Neural progenitor cell (in vitro differentiated cells): ENCODE data around the gene LHX4. TPM values are rescaled to one million over a fixed set of nuclear protein-coding genes. Genes with fewer than 3 reads are reported as not detected.

ENCODE experiments used
- DNase-seq: peaks from one replicate; pipeline ENCODE4 v3.0.0-alpha.2; 2016; ENCODE audit warnings: low spot score
- H2AFZ ChIP-seq: fragments of 200-600 bp; sonication (generic); replicated peaks from 2 replicates; pipeline ENCODE4 v1.6.1; 2016; ENCODE audit warnings: antibody characterized with exemption
- H3F3A ChIP-seq: fragments of 200-600 bp; sonication (generic); 2 replicates; pipeline ENCODE4 v1.6.1; 2016; ENCODE audit warnings: antibody characterized with exemption, low read depth
- H3K27ac ChIP-seq: fragments of 200-600 bp; sonication (generic); 2 replicates; pipeline ENCODE4 v1.5.1; 2016; ENCODE audit warnings: mild to moderate bottlenecking
- H3K27me3 ChIP-seq: fragments of 200-600 bp; sonication (generic); 2 replicates; pipeline ENCODE4 v1.6.1; 2016; ENCODE audit warnings: mild to moderate bottlenecking, moderate library complexity
- H3K36me3 ChIP-seq: fragments of 200-600 bp; sonication (generic); 2 replicates; pipeline ENCODE4 v1.5.1; 2016
- H3K4me1 ChIP-seq: fragments of 200-600 bp; sonication (generic); 2 replicates; pipeline ENCODE4 v1.6.1; 2016; ENCODE audit warnings: mixed run types
- H3K4me2 ChIP-seq: fragments of 200-600 bp; sonication (generic); 2 replicates; pipeline ENCODE4 v1.6.1; 2016
- H3K4me3 ChIP-seq: fragments of 200-600 bp; sonication (generic); 2 replicates; pipeline ENCODE4 v1.5.1; 2016
- H3K79me2 ChIP-seq: fragments of 200-600 bp; sonication (generic); 2 replicates; pipeline ENCODE4 v1.6.1; 2016; ENCODE audit warnings: low read depth
- H3K9ac ChIP-seq: fragments of 200-600 bp; sonication (generic); 2 replicates; pipeline ENCODE4 v1.6.1; 2016
- H3K9me3 ChIP-seq: fragments of 200-600 bp; sonication (generic); 2 replicates; pipeline ENCODE4 v1.5.1; 2016; ENCODE audit warnings: low read depth
- H4K20me1 ChIP-seq: fragments of 200-600 bp; sonication (generic); 2 replicates; pipeline ENCODE4 v1.6.1; 2016; ENCODE audit warnings: low read depth
- H3K27ac Mint-ChIP-seq: 3 replicates; pipeline ENCODE4 v1.8.0; 2021; ENCODE audit warnings: mixed read lengths
- H3K27me3 Mint-ChIP-seq: 2 replicates; pipeline ENCODE4 v1.8.0; 2022; ENCODE audit warnings: low read depth, mild to moderate bottlenecking, inconsistent platforms, moderate library complexity, mixed read lengths; ENCODE audit not compliant: insufficient read depth
- H3K36me3 Mint-ChIP-seq: 3 replicates; pipeline ENCODE4 v1.8.0; 2021; ENCODE audit warnings: mixed read lengths
- H3K4me1 Mint-ChIP-seq: 3 replicates; pipeline ENCODE4 v1.8.0; 2021; ENCODE audit warnings: mixed read lengths
- H3K4me3 Mint-ChIP-seq: 3 replicates; pipeline ENCODE4 v1.8.0; 2021; ENCODE audit warnings: mild to moderate bottlenecking, moderate library complexity, mixed read lengths
- H3K9me3 Mint-ChIP-seq: 3 replicates; pipeline ENCODE4 v1.8.0; 2020; ENCODE audit warnings: mixed read lengths
- CTCF ChIP-seq: fragments of 200-600 bp; sonication (generic); IDR thresholded peaks from 2 replicates; pipeline ENCODE4 v1.5.1; 2017; ENCODE audit warnings: antibody characterized with exemption, mild to moderate bottlenecking
- EZH2 ChIP-seq: fragments of 200-600 bp; sonication (generic); IDR thresholded peaks from 2 replicates; pipeline ENCODE4 v1.6.1; 2017; ENCODE audit warnings: antibody characterized with exemption, mild to moderate bottlenecking, moderate library complexity
- EZH2phosphoT487 ChIP-seq: fragments of 200-600 bp; sonication (generic); IDR thresholded peaks from 2 replicates; pipeline ENCODE4 v1.6.1; 2017; ENCODE audit warnings: antibody characterized with exemption
- total RNA-seq: library from RNA; depleted of rRNA; stranded (reverse); fragments of >200 nt; gene quantifications from 2 replicates; pipeline ENCODE4 v1.2.3, GENCODE V29; 2015; ENCODE audit warnings: low replicate concordance

LHX4 gene
- total RNA-seq, 1 donor from 2014 or later = not detected

- no peak for DNase-seq
- no peak overlapping the region for H3K27ac ChIP-seq
- H3K4me3 ChIP-seq = no peak overlapping the region
These were observed 47.3 kb upstream of the LHX4 start for GRCh38 chr1:180182643-180183311.

GRCh38 chr1:180183426-180183825 lies 46.6 kb upstream of the LHX4 start:
- Mint-ChIP-seq H3K9me3 (no peaks in the 10 kb centered on the region), H3K27ac (no peak overlapping the region), H3K4me3 (no peak overlapping the region), H3K27me3 (peaks cover 2% of the 10 kb centered on the region), H3K36me3 (peaks cover 2% of the 10 kb centered on the region), H3K4me1 (no peaks in the 10 kb centered on the region)
- peaks cover 1% of the 10 kb centered on the region for H3F3A ChIP-seq
- no peaks in the 10 kb centered on the region for H3K79me2 ChIP-seq
- H3K9me3 ChIP-seq = no peaks in the 10 kb centered on the region
- H3K4me3 ChIP-seq = no peak overlapping the region
- no peak for DNase-seq
- no peak overlapping the region for H3K27ac ChIP-seq
- no peak overlapping the region for H3K4me2 ChIP-seq
- H3K27me3 ChIP-seq = no peaks in the 10 kb centered on the region
- no peak overlapping the region for H3K9ac ChIP-seq
- TF ChIP-seq EZH2 (no peak), CTCF (no peak), EZH2phosphoT487 (no peak)
- H2AFZ ChIP-seq = no peak overlapping the region
- H4K20me1 ChIP-seq = no peaks in the 10 kb centered on the region
- no peaks in the 10 kb centered on the region for H3K36me3 ChIP-seq
- no peaks in the 10 kb centered on the region for H3K4me1 ChIP-seq

More at GRCh38 chr1:180182643-180183311, 47.3 kb upstream of the LHX4 start:
- Mint-ChIP-seq H3K4me1 (no peaks in the 10 kb centered on the region), H3K36me3 (peaks cover 2% of the 10 kb centered on the region), H3K4me3 (no peak overlapping the region), H3K27ac (no peak overlapping the region), H3K9me3 (no peaks in the 10 kb centered on the region), H3K27me3 (peaks cover 4% of the 10 kb centered on the region)
- no peaks in the 10 kb centered on the region for H3K9me3 ChIP-seq
- no peaks in the 10 kb centered on the region for H4K20me1 ChIP-seq
- no peak overlapping the region for H3K9ac ChIP-seq
- no peak for TF ChIP-seq EZH2
- no peak for TF ChIP-seq EZH2phosphoT487
- no peak for TF ChIP-seq CTCF
- H2AFZ ChIP-seq = no peak overlapping the region
- H3K79me2 ChIP-seq = no peaks in the 10 kb centered on the region
- H3F3A ChIP-seq = peaks cover 3% of the 10 kb centered on the region
- H3K36me3 ChIP-seq = no peaks in the 10 kb centered on the region
- H3K4me1 ChIP-seq = no peaks in the 10 kb centered on the region
- no peak overlapping the region for H3K4me2 ChIP-seq
- H3K27me3 ChIP-seq = no peaks in the 10 kb centered on the region

- Mint-ChIP-seq H3K9me3 (no peaks in the 10 kb centered on the region), H3K36me3 (peaks cover 2% of the 10 kb centered on the region), H3K27ac (no peak overlapping the region), H3K27me3 (peaks cover 2% of the 10 kb centered on the region), H3K4me3 (no peak overlapping the region), H3K4me1 (no peaks in the 10 kb centered on the region)
- Histone ChIP-seq H2AFZ (no peak overlapping the region), H3K79me2 (no peaks in the 10 kb centered on the region), H3K4me3 (no peak overlapping the region), H3F3A (no peaks in the 10 kb centered on the region), H3K36me3 (no peaks in the 10 kb centered on the region), H3K9ac (no peak overlapping the region), H3K4me1 (no peaks in the 10 kb centered on the region), H4K20me1 (no peaks in the 10 kb centered on the region), H3K27me3 (no peaks in the 10 kb centered on the region), H3K4me2 (no peak overlapping the region), H3K27ac (no peak overlapping the region), H3K9me3 (no peaks in the 10 kb centered on the region)
- DNase-seq = no peak
- TF ChIP-seq EZH2phosphoT487 (no peak), CTCF (no peak), EZH2 (no peak)
These were observed 46.0 kb upstream of the LHX4 start for GRCh38 chr1:180184041-180184440.
